ENCODE measurements around the gene SF3B4. TPM values are rescaled to one million over a fixed set of nuclear protein-coding genes. Genes with fewer than 3 reads are reported as not detected.

The SF3B4 gene
- total and polyA plus RNA-seq, 2 of the 13 experiments (the other 11 are each of a cell fraction or from before 2014, with no cell fraction given), result 13.8 to 14.8 TPM

GRCh38 chr1:149936170-149936991 is 8.8 kb upstream of the SF3B4 start, which contains the start of gene MTMR11 (continued):
- TF ChIP-seq HNF1A (IDR thresholded peaks at IDR 0.05; ENCODE audit: low read depth) (peak; percentile 87), HNF1A (CRISPR knock-in tag; IDR thresholded peaks at IDR 0.05; ENCODE audit: borderline replicate concordance) (peak; percentile 77; the same call in 1 of the 2 replicates), FOXA3 (CRISPR knock-in tag; IDR thresholded peaks at IDR 0.05) (peak; percentile 34; the same call in 1 of the 2 replicates), MED1 (CRISPR knock-in tag; IDR thresholded peaks at IDR 0.05) (peak; percentile 24; the same call in 1 of the 2 replicates), ZFP91 (CRISPR knock-in tag; IDR thresholded peaks at IDR 0.05; ENCODE audit: borderline replicate concordance) (peak; percentile 74; the same call in 1 of the 2 replicates), PHF21A (CRISPR knock-in tag; IDR thresholded peaks at IDR 0.05) (no peak), ZNF891 (CRISPR knock-in tag; IDR thresholded peaks at IDR 0.05) (no peak), TRIM24 (CRISPR knock-in tag; IDR thresholded peaks at IDR 0.05) (no peak), FOXP4 (CRISPR knock-in tag; IDR thresholded peaks at IDR 0.05) (peak; percentile 40), FOSL2 (CRISPR knock-in tag; IDR thresholded peaks at IDR 0.05) (0 out of 2 replicates have a peak, but pooled peaks have one; percentile 21), ZNF44 (CRISPR knock-in tag; IDR thresholded peaks at IDR 0.05) (no peak), TCF7 (IDR thresholded peaks at IDR 0.05; ENCODE audit: low read depth) (no peak), ZNF652 (CRISPR knock-in tag; IDR thresholded peaks at IDR 0.05; ENCODE audit: borderline replicate concordance, low read depth) (peak; percentile 55; the same call in 1 of the 2 replicates), POLR2A (IDR thresholded peaks at IDR 0.05; ENCODE audit: insufficient read depth in 1 of 2, low read depth in 2 of 2, low read length in 2 of 2) (peak in 1 of 2 experiments; percentile 32; a peak in 1 of 4 replicates), KLF12 (CRISPR knock-in tag; IDR thresholded peaks at IDR 0.05; ENCODE audit: borderline replicate concordance) (0 out of 2 replicates have a peak, but pooled peaks have one; percentile 39)

All from HepG2 (cell line).